GM21390 (cell line): ENCODE results near the gene CDH12.
"Not testable (repeated sequence)": the region's sequence is repeated elsewhere in the genome, so short reads cannot be mapped to it uniquely, and the experiment has no call there.

ENCODE experiments used
- ATAC-seq: cut with Tn5 transposase; IDR thresholded peaks from one replicate; pipeline ENCODE4 v1.9.1; 2021; ENCODE audit not compliant: unreplicated experiment

CDH12 gene

GRCh38 chr5:22852807-22853660, at the start of gene CDH12:
Gene CDH12 (minus strand): TSS chr5:22853344.
- no peak for ATAC-seq

GRCh38 chr5:22901885-22902284, 48.7 kb upstream of the CDH12 start:
- ATAC-seq, result no peak

- ATAC-seq, result no peak
Measured at GRCh38 chr5:22900801-22901310, 47.7 kb upstream of the CDH12 start.

- ATAC-seq, result no peak
Measured at GRCh38 chr5:22899341-22899740, 46.2 kb upstream of the CDH12 start.

GRCh38 chr5:22896152-22896551, 43.0 kb upstream of the CDH12 start:
- ATAC-seq, result no peak

GRCh38 chr5:22892441-22892840, 39.3 kb upstream of the CDH12 start:
- ATAC-seq, result no peak

- ATAC-seq, result no peak
Measured at GRCh38 chr5:22889720-22890119, 36.6 kb upstream of the CDH12 start.

GRCh38 chr5:22887566-22887965, 34.4 kb upstream of the CDH12 start:
- ATAC-seq, result no peak

GRCh38 chr5:22858911-22859310, 5.8 kb upstream of the CDH12 start:
- ATAC-seq, result not testable (repeated sequence)

GRCh38 chr5:22855824-22856223, 2.7 kb upstream of the CDH12 start:
- ATAC-seq, result no peak

- no peak for ATAC-seq
Measured at GRCh38 chr5:22850981-22851380, 2.2 kb downstream of the CDH12 start.

GRCh38 chr5:22846693-22847092, 6.5 kb downstream of the CDH12 start:
- no peak for ATAC-seq

- no peak for ATAC-seq
Measured at GRCh38 chr5:22844636-22845035, 8.5 kb downstream of the CDH12 start.

GRCh38 chr5:22844155-22844554, 9.0 kb downstream of the CDH12 start:
- ATAC-seq, result no peak

- ATAC-seq, result no peak
Measured at GRCh38 chr5:22842574-22842973, 10.6 kb downstream of the CDH12 start.

- no peak for ATAC-seq
Measured at GRCh38 chr5:22837803-22838202, 15.3 kb downstream of the CDH12 start.

GRCh38 chr5:22835686-22836085, 17.5 kb downstream of the CDH12 start:
- ATAC-seq, result no peak

GRCh38 chr5:22793463-22793862, 59.7 kb downstream of the CDH12 start:
- ATAC-seq, result no peak

- no peak for ATAC-seq
Measured at GRCh38 chr5:22787807-22788206, 65.3 kb downstream of the CDH12 start.

- ATAC-seq, result no peak
Measured at GRCh38 chr5:22787398-22787797, 65.7 kb downstream of the CDH12 start.

GRCh38 chr5:22780756-22781155, 72.4 kb downstream of the CDH12 start:
- ATAC-seq, result no peak

GRCh38 chr5:22779499-22779898, 73.6 kb downstream of the CDH12 start:
- ATAC-seq, result no peak

GRCh38 chr5:22776285-22776684, 76.9 kb downstream of the CDH12 start:
- no peak for ATAC-seq
